Measurements from ENCODE around the gene AFDN.

DNA sequence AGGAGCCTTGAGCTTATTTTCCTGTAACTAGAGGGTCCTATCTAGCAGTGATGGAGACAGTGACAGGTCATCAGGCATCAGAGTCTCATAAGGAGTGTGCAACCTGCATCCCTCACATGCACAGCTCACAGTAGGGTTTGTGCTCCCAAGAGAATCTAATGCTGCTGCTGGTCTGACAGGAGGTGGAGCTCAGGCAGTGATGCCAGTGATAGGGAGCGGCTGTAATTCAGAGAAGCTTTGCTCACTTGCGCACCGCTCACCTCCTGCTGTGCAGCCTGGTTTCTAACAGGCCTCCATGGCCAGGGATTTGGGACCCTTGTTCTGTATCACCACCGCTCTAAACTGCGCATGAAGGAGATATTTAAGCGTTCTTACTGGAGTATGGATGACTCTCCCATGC, 176.1 kb downstream of the AFDN start:
- no peak for TF ChIP-seq MAX (IDR thresholded peaks at IDR 0.05; ENCODE audit: low read depth, low read length)
- TF ChIP-seq, protein P1, sequence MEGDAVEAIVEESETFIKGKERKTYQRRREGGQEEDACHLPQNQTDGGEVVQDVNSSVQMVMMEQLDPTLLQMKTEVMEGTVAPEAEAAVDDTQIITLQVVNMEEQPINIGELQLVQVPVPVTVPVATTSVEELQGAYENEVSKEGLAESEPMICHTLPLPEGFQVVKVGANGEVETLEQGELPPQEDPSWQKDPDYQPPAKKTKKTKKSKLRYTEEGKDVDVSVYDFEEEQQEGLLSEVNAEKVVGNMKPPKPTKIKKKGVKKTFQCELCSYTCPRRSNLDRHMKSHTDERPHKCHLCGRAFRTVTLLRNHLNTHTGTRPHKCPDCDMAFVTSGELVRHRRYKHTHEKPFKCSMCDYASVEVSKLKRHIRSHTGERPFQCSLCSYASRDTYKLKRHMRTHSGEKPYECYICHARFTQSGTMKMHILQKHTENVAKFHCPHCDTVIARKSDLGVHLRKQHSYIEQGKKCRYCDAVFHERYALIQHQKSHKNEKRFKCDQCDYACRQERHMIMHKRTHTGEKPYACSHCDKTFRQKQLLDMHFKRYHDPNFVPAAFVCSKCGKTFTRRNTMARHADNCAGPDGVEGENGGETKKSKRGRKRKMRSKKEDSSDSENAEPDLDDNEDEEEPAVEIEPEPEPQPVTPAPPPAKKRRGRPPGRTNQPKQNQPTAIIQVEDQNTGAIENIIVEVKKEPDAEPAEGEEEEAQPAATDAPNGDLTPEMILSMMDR (IDR thresholded peaks at IDR 0.05; ENCODE audit: low read depth, low read length): no peak
- TF ChIP-seq POLR2A (IDR thresholded peaks at IDR 0.05; ENCODE audit: extremely low read depth, insufficient read length): no peak
- no peak for TF ChIP-seq MYC (IDR thresholded peaks at IDR 0.05; ENCODE audit: low read depth, low read length)
